Activated CD8-positive, alpha-beta memory T cell treated with anti-CD3 and anti-CD28 coated beads, Interleukin-2, amount 50 U/mL, for 24 hours (primary cell): ENCODE measurements around the gene VARS2.
"Not testable (repeated sequence)": the region's sequence is repeated elsewhere in the genome, so short reads cannot be mapped to it uniquely, and the experiment has no call there.

Experiments used
- DNase-seq: peaks from one replicate; pipeline ENCODE4 v3.0.0-alpha.2; 2020; ENCODE audit errors: extremely low read depth

Gene VARS2

DNA sequence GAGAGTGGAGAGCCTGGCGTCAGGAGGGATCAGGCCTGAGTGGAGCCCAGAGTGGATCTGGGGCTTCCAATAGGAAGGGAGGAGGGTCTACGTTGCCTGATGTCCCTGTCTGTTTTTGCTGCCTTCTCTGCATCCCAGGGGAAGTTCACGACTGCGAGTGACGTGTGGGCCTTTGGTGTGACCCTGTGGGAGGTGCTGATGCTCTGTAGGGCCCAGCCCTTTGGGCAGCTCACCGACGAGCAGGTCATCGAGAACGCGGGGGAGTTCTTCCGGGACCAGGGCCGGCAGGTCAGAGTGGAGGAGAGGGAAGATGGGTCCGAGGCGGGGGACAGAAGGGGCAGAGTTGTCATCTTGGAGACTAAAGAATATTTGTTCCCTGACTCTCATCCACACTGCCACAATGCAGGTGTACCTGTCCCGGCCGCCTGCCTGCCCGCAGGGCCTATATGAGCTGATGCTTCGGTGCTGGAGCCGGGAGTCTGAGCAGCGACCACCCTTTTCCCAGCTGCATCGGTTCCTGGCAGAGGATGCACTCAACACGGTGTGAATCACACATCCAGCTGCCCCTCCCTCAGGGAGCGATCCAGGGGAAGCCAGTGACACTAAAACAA lies 15.2 kb upstream of the VARS2 start:
- no peak for DNase-seq

DNA sequence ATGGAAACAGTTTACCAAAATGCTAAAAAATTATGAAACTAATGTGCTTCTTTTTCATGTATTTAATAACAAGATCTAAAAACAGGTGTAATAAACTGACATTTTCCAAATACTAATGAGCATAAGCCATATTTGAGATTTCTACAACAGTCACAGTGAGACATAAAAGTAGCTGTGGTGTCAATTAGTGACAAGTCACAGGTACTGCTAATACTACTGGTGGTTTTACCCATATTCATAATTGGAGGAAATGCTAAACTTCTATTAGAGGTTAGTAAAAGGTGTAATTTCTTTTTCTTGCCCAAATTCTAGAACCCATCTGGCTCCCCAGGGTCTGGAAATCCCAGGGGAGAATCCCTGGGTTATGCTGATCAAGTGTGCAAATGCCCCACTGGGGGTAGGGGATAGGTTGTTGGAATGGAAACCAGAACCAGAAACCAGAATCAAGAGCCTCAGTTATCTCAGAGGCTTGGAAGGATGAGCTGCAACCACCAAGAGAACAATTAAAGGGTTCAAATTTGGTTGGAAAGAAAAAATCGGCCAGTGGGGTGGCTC lies 13.1 kb upstream of the VARS2 start:
- DNase-seq, result no peak

DNA sequence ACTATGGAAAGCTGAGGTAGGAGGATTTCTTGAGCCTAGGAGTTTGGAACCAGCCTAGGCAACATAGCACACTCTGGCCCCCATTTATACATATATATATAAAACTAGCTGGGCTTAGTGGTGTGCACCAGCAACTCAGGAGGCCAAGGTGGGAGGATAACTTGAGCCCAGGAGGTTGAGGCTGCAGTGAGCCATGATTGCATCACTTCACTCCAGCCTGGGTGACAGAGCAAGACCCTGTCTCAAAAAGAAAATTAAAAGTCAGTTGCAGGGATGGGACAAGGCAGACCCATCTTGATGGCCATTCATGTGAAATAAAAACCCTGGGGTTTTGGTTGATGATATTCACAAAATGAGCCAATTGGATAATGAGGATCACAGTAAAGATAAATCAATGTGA lies 12.6 kb upstream of the VARS2 start:
- DNase-seq, result no peak

DNA sequence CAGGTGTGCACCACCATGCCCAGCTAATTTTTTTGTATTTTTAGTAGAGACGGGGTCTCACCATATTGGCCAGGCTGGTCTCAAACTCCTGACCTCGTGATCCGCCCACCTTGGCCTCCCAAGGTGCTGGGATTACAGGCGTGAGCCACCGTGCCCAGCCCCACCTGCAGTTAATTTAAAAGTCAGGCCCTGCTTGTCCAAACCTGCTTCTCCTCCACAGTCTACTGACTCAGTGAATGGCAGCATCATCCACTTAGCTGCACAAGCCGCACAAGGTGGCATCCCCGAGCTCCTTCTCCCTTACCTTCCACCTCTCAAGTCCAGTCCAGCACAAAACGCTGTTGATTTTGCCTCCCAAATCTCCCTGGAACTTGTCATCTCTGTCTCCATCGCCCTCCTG lies 11.8 kb upstream of the VARS2 start:
- not testable (repeated sequence) for DNase-seq

DNA sequence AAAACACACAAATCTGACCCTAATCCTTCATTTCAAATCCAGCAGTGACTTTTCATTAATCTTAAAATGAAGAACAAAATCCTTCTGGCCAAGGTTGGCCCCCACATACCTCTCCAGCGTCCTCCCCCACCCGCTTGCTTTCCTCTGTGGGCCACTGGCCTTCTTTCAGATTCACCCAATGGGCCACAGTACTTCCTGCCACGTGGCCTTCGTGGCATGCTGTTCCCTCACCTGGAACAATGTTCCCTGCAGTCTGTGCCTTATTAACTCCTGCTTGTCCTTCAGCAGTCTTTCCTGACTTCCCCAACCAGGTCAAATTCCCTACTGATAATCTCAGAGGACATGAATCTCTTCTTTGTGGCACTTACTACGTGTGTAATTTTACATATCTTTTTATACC lies 11.3 kb upstream of the VARS2 start:
- no peak for DNase-seq

DNA sequence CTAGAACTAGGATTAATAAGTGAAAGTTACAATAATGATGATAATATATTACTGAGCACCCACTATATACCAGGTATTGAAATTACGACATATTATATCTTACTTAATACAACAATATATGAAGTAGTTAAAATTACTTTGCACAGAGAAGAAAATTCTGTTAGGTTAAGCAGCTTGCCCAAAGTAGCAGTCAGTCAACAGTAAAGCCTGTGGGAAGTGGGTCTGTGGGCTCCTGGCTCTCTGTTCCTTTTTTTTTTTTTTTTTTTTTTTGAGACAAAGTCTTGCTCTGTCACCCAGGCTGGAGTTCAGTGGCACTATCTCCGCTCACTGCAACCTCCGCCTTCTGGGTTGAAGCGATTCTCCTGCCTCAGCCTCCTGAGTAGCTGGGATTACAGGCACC lies 10.8 kb upstream of the VARS2 start:
- DNase-seq, result no peak

DNA sequence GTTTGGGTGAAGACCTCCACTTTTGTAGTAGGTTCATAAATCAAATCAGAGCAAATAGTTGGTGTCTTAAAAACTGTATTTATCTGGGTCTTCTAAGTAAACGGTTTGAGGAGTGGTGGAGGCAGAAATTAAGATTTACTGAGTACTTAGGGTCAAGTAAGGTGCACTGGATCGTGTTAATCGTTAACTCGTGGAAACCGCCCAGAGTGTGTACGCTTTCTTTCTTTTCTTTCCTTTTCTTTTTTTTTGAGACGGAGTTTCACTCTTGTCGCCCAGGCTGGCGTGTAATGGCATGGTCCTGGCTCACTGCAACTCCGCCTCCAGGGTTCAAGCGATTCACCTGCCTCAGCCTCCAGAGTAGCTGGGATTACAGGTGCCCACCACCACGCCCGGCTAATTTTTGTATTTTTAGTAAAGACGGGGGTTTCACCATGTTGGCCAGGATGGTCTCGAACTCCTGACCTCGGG lies 6.7 kb upstream of the VARS2 start:
- not testable (repeated sequence) for DNase-seq

DNA sequence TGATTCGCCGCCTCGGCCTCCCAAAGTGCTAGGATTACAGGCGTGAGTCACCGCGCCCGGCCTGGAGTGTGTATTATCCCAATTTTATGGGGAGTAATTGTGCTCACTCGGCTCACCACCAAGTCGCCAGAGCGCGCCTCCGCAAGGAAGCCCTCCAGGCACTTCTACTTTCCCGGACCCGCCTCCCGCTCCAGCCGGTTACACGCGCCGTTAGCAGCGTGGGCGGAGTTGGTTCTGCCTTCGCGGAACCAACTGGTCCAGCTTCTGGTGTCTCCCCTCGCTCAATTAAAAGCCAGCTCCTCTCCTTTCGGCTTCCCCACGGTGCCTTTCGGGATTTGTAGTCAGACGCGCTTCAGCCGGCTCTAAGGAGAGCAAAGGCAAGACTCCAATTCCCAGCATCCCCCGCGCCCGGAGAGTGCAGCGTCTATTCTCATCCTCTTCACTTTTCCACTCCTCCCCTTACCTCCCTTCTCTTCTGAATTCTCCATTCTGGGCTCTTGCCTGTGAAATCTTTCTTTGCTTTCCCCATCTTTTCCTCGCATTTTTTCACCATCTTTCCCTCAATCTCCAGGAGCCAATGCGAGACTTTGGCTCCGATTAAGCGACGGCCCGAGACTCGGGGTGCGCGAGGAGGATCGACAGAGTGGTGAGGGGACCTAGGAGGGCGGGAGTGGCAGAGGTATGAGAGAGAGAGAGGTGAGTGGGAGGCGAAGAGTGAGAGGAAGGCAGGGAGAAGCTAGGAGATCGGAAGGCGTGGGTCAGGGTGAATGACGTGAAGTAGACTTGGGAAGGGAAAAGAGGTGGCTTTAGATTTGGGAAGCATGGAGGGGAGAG lies 6.1 kb upstream of the VARS2 start, which contains the start of gene GTF2H4:
GTF2H4 (plus strand) TSS at position 450 of the 834 bp plus-strand sequence.
- DNase-seq, result peak; percentile 91

DNA sequence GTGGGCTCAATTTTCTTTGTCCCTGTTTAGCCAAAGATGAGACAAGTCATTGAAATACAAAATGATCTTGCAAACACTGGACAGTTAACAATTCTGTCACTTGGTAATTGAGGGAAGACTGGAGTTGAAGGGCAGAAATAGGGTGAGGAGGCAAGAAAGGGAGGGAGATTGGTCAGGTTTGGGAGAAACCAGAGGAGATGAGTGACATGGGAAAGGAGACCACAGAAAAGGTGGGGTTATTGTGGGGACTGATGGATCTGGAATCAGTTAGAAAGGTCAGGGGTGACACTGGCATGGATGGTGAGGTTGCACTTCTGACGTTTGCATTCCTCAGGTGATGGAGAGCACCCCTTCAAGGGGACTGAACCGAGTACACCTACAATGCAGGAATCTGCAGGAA lies 5.3 kb upstream of the VARS2 start:
- no peak for DNase-seq

DNA sequence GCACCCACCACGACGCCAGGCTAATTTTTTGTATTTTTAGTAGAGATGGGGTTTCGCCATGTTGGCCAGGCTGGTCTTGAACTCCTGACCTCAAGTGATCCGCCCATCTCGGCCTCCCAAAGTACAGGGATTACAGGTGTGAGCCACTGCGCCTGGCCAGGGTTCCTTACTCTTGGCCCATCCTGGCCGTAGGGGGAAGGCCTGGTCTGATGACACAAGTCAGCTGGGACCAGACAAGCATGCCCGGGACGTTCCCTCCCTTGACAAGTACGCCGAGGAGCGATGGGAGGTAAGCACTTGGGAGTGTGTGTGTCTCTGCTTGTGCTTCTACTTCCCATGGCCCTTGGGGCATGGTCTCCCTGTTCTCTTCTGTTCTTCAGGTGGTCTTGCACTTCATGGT lies 3.6 kb upstream of the VARS2 start:
- DNase-seq, result not testable (repeated sequence)

DNA sequence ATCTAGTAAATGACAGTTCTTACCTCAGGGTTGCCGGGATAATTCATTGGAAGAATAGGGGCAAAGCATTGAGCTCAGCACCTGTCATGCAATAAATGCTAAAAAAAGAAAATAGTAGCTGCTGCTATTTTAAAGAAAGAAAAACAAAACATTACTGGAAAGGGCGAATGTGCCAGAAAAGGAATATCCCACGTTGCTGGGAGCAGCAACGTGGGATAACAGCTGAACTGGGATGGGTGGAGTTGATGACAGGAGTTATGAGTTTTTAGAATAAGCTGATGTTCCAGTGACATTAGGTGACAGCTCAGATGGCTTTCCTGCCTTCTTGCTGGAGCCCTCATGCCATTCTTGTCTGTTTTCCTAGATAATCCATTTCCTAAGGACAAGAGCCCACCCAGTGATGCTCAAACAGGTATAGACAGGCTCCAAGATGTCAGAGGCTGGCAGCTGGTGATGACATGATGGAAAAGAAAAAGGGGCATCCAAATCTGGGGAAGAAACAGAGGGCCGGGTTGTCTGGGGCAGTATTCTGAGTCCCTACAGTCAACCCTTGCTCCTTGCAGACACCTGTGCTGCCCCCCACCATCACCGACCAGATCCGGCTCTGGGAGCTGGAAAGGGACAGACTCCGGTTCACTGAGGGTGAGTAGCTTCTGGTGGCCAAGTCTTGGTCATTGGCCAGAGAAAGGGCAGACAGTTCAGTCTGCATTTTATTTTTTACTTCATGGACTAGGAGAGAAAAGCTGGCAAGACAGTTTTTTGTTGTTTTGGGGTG lies 1.1 kb upstream of the VARS2 start:
- DNase-seq, result no peak

DNA sequence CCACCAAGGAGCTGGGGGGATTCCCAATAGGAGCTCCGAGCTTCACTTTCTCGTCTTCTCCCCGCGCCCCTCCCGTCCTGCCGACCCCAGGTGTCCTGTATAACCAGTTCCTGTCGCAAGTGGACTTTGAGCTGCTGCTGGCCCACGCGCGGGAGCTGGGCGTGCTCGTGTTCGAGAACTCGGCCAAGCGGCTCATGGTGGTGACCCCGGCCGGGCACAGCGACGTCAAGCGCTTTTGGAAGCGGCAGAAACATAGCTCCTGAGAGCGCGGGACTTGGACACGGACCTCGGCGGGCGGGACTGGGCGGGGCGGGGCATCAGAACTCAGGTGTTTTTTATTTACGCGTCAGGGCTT lies 340 bp upstream of the VARS2 start:
- no peak for DNase-seq

DNA sequence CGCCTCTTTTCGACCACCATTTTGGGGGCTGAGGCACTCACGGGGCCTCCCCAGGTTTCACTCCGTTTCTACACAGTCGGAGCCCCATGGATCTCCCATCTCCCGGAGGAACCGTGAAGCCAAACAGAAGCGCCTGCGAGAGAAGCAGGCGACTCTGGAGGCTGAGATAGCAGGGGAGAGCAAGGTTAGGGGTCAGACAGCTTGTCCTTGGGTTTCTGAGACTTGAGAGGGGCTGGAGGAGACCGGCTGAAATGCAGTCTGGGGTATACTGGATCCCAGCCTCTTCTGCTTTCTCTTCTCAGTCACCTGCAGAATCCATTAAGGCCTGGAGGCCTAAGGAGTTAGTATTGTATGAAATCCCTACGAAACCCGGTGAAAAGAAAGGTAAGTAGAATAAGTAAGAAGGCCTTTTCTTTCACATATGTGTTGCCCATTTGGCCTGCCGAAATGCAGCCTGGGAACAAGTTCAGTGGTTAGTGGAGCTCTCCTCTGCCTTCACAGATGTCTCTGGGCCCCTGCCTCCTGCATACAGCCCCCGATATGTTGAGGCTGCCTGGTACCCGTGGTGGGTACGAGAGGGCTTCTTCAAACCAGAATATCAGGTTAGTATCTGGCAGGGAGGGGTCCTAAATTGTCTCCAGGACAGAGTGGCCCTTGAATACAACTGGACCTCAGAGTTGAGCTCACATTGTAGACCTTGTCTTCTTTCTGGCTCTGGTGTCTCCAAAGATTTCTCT lies 984 bp downstream of the VARS2 start:
- DNase-seq, result no peak

DNA sequence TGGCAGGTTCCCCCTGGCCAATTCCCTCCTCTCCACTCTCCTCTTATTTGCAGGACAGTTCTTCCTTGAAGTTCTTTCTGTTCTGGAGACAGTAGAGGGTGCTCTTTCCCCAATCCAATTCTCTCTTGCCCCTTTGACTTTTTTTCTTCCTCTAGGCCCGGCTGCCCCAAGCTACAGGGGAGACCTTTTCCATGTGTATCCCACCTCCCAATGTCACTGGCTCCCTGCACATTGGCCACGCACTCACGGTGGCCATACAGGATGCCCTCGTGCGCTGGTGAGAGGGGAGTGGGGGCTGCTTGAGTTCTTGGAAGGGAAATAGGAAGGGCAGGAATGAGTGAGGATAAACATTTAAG lies 1.5 kb downstream of the VARS2 start:
- no peak for DNase-seq

DNA sequence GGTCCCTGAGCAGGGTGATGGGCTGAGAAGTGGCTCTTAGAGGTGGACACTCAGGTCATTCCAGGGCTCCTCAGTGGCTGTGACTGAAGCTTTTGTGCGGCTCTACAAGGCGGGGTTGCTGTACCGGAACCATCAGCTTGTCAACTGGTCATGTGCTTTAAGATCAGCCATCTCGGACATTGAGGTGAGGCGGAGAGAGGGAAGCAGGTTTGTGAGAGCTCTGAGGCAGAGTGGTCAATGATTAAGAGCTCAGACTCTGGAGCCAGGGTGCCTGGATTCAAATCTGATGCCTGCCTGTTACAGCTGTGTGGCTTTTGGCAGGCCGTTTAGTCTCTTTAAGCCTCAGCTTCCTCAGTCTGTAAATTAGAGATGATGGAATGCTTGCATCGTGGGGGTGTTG lies 3.0 kb downstream of the VARS2 start:
- DNase-seq, result no peak

DNA sequence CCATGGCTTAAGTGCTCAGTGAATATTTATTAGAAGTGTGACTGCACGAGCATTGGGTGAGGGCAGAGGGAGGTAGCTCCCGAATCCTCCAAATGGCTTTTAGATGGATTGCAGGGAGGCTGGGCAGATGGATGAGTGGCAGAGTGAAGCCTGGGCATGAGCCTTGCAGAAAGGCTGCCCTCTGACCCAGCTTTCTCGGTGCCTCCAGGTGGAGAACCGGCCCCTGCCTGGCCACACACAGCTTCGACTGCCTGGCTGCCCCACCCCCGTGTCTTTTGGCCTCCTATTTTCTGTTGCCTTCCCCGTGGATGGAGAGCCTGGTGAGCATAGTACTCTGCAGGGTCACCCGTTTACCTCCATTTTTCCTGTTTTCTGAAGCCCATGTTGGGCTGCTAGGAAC lies 3.4 kb downstream of the VARS2 start:
- DNase-seq, result no peak

DNA sequence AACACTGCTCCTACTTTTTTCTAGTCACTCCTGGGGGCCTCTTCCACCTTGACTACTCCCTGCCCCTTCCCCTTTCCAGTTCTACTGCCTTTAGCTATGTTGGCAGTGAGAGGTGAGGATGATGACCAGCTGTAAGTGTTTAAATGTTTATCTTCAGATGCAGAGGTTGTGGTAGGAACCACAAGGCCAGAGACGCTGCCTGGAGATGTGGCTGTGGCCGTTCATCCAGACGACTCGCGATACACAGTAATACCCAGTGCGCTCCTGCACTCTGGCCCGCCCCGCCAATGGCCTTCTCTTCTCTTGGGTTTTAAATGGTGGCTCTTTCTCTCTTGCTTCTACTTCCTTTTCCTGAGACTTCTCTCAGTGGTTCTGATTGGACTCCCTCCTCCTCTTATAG lies 4.6 kb downstream of the VARS2 start:
- DNase-seq, result no peak

DNA sequence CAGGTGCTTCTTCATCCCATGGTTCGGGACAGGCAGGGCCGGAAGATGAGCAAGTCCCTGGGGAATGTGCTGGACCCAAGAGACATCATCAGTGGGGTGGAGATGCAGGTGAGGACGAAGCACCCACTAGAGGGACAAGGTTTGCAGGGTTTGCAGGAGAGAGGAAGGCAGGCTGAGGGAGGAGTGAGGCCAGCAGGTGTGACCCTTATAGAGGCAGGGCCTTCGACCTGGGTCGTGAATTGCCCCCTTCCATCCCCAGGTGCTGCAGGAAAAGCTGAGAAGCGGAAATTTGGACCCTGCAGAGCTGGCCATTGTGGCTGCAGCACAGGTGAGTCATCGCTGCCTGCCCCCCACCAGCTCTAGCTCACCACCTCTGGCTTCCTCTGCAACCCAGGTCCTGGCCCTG lies 8.4 kb downstream of the VARS2 start:
- no peak for DNase-seq

DNA sequence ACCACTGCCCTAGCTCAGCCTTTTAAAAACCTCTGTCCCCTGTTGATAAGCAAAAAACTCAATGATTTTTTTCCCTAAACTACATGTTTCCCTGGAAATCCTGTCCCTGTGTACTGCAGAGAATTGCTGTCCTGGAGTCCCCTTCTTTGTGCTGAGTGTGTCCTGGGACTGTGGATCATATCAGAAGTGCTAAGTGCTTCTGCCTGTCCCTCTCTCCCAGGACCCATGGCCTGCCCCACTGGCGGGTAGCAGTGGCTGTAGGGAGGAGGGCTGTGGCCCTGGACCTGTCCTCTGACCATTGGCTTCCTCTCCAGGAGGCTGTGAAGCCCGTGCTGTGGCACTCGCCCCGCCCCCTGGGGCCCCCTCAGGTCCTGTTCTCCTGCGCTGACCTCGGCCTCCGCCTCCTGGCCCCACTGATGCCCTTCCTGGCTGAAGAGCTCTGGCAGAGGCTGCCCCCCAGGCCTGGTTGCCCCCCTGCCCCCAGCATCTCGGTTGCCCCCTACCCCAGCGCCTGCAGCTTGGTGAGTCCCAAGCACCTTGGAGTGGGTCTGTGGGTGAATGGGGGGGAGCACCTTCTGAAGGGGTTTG lies 10.1 kb downstream of the VARS2 start:
- DNase-seq, result not testable (repeated sequence)

DNA sequence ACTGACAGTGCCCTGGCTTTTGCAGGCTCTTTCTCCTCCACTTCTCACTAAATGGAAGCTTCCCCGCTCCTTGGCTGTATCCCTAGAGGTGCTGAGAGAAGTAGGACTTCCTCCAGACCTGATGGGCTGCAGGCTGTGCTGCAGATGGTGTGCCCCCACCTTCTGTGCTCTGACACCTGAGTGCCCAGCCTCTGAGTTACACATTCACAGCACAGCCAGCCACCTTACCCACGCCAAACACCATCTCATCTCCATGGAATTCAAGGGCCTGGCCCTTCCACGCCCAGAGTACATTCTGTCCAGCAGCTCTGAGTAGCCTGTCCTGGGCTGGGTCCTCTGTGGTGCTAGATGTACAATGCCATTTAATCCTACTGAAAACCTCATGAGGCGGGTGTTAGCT lies 12.6 kb downstream of the VARS2 start:
- DNase-seq, result no peak

DNA sequence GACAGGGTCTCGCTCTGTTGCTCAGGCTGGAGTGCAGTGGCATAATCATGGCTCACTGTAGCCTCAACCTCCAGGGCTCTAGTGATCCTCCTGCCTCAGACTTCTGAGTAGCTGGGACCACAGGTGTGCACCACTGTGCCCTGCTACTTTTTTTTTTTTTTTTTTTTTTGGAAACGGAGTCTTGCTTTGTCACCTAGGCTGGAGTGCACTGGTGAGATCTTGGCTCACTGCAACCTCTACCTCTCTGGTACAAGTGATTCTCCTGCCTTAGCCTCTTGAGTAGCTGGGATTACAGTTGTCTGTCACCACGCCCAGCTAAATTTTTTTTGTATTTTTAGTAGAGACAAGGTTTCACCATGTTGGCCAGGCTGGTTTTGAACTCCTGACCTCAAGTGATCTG lies 13.0 kb downstream of the VARS2 start:
- not testable (repeated sequence) for DNase-seq
